Urinary bladder (tissue), 4 donors: Measurements from ENCODE around the gene TOB1. TPM values are rescaled to one million over a fixed set of nuclear protein-coding genes. Genes with fewer than 3 reads are reported as not detected.

Source experiments
- DNase-seq: peaks from one replicate; pipeline ENCODE4 v3.0.0-alpha.2; 2015; ENCODE audit errors: extremely low spot score
- H3K27ac ChIP-seq: one replicate; pipeline ENCODE4 v1.5.1; 2013; ENCODE audit warnings: low read depth, mild to moderate bottlenecking, moderate library complexity
- H3K36me3 ChIP-seq: one replicate; pipeline ENCODE4 v1.6.1; 2013; ENCODE audit warnings: mild to moderate bottlenecking, moderate library complexity; ENCODE audit not compliant: insufficient read depth
- H3K4me1 ChIP-seq: one replicate; pipeline ENCODE4 v1.6.1; 2013; ENCODE audit warnings: mild to moderate bottlenecking, moderate library complexity; ENCODE audit not compliant: insufficient read depth
- H3K4me3 ChIP-seq: one replicate; pipeline ENCODE4 v1.5.1; 2013; ENCODE audit warnings: low read depth, low read length
- WGBS: extraction: QIAGEN DNeasy Blood & Tissue Kit; methylation state at CpG from one replicate; pipeline ENCODE4 v1.1.7; 2013; 5-methylcytosine and 5-hydroxymethylcytosine counted together
- polyA plus RNA-seq: library from polyadenylated mRNA; stranded (reverse); fragments of 200-250 nt; gene quantifications from one replicate; pipeline ENCODE4 v1.2.3, GENCODE V29; 2013
- total RNA-seq: library from RNA; depleted of rRNA; stranded (reverse); fragments of >200 nt; gene quantifications from one replicate; pipeline ENCODE4 v1.2.3, GENCODE V29; 2014
- donor health status: healthy with polysubstance abuse.
- donor health status: healthy.

Gene TOB1
- total and polyA plus RNA-seq, 2 donors = 41.3 to 47.4 TPM

DNA sequence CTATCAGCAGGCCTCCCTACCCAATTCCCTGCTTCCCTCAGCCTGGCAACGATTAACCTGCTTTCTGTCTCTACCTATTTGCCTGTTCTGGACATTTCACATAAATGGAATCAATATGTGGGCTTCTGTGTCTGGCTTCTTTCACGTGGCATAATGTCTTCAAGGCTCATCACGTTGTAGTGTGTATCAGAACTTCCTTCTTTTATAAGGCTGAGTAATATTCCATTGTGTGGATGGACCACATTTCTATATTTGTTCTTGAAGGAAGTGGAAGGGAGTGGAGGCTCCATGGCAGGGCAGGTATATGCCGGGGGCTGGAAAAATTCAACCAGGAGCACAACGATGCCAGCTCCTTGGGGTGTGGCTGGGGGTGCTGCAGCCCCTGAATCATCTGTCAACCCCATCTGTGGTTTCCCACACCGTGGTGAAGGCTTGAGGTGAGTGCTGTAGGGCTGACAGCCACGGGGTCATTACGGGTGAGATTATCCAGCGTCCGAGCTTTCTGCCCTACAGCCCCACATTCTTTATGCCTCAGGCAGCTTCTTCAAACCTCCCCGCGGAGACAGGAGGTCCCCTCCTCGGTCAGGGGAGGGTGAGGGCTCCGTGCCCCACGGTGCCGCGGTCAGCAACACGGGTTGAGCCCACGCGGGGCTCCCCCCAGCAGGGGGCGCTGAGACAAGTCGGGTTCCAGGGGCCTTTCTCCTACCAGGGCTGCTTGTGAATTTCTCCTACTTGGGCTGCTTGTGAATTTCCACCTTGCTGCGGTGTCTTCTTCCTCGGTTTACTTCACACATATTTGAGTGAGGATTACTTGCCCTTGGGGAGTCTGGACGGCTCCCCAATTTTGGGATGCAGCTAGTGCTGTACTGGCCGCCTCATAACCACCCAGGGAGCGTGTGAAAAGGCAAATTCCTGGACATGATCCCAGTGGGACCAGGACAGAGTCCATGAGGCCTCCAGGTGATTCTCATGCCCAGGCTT lies 49.1 kb downstream of the TOB1 start:
- no peak overlapping the region for H3K27ac ChIP-seq
- WGBS = 29% methylated on average over 27 of the region's 27 CpGs
- H3K4me1 ChIP-seq = no peaks in the 10 kb centered on the region
- H3K4me3 ChIP-seq = no peak overlapping the region
- DNase-seq = no peak
- no peaks in the 10 kb centered on the region for H3K36me3 ChIP-seq

DNA sequence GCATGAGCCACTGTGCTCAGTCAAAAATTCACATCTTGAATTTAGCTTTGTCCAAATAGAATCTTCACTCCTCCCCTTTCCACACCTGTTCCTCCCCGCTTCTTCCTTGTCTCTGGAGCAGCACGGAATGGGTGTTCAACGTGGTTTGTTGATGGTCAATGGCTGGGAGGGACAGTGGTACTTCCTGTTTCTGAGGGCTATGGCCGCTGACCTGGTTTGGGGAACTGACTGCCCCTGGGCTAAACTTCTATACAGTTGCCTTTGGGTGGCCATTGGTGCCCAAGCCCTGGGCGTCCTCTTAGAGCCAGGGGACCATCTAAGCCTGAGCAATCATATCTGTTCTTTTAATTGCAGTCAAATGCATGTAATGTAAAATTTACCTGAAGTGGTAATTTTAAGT lies 49.9 kb downstream of the TOB1 start:
- Histone ChIP-seq H3K36me3 (no peaks in the 10 kb centered on the region), H3K27ac (no peak overlapping the region), H3K4me3 (no peak overlapping the region), H3K4me1 (no peaks in the 10 kb centered on the region)
- WGBS = 82% methylated on average over 5 of the region's 5 CpGs
- no peak for DNase-seq

DNA sequence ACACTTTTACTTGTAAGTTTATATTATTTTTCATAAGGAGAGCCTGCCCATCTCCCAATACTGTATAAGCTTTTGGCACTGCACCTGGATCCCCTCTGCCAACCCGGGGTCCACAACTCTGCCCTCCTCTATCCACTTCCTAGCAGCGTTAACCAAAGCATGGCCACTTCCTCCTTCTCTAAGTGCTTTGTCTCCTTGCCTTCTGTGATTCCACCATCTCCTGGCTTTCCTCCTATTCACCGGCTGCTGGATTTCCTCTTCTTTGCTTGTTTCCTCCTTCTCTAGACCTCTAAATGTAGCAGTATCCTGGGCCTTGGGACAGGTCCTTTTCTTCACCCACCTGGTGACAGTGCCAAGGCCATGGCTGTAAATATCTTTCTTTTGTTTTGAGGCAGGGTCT lies 50.8 kb downstream of the TOB1 start:
- H3K27ac ChIP-seq = no peak overlapping the region
- no peak for DNase-seq
- no peak overlapping the region for H3K4me3 ChIP-seq
- no peaks in the 10 kb centered on the region for H3K36me3 ChIP-seq
- 62% methylated on average over 3 of the region's 3 CpGs for WGBS
- no peaks in the 10 kb centered on the region for H3K4me1 ChIP-seq

DNA sequence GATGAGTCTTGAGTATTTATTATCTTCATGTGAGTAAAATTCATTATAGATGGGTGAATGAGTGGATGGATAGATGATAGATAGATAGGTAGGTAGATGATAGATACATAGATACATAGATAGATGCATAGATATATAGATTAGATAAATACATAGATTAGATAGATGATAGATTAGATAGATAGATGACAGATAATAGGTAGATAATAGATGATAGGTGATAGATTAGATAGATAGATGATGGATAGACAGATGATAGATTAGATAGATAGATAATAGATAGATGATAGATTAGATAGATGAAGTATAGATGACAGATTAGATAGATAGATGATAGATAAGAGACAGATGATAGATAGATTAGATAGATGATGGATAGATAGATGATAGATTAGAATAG lies 52.6 kb downstream of the TOB1 start:
- Histone ChIP-seq H3K36me3 (no peaks in the 10 kb centered on the region), H3K4me1 (no peaks in the 10 kb centered on the region), H3K4me3 (no peak overlapping the region), H3K27ac (no peak overlapping the region)
- no peak for DNase-seq

Other genes with a start within 250 kb of the TOB1 start
- 6.9 TPM for gene ABCC3, start 231.5 kb downstream of the TOB1 start, total RNA-seq
- gene ABCC3, start 231.5 kb downstream of the TOB1 start, polyA plus RNA-seq = 13.4 TPM
- 37.6 TPM for gene ANKRD40, start 158.4 kb downstream of the TOB1 start, total RNA-seq
- gene ANKRD40, start 158.4 kb downstream of the TOB1 start, polyA plus RNA-seq = 34.0 TPM
- gene LUC7L3, start 146.8 kb downstream of the TOB1 start, total RNA-seq = 129 TPM
- gene LUC7L3, start 146.8 kb downstream of the TOB1 start, polyA plus RNA-seq = 69.7 TPM
- gene ANKRD40CL, start 98.8 kb downstream of the TOB1 start, total RNA-seq = not detected
- gene ANKRD40CL, start 98.8 kb downstream of the TOB1 start, polyA plus RNA-seq = not detected
- 0.37 TPM for gene WFIKKN2, start 30.8 kb downstream of the TOB1 start, total RNA-seq
- gene WFIKKN2, start 30.8 kb downstream of the TOB1 start, polyA plus RNA-seq = 0.32 TPM